AG09309 (cell line): ENCODE data around the gene AHR.

ENCODE experiments used
- DNase-seq: peaks from one replicate; pipeline ENCODE4 v3.0.0-alpha.2; 2010; ENCODE audit warnings: low read depth
- H3K4me3 ChIP-seq: 2 replicates; pipeline ENCODE4 v1.5.1; 2011; ENCODE audit warnings: mild to moderate bottlenecking, low read depth, low read length, moderate library complexity; ENCODE audit not compliant: control insufficient read depth
- CTCF ChIP-seq: IDR thresholded peaks from 2 replicates; pipeline ENCODE4 v1.5.1; 2011; ENCODE audit warnings: mild to moderate bottlenecking, low read depth, low read length, inconsistent platforms; ENCODE audit not compliant: insufficient read depth, control insufficient read depth; ENCODE audit errors: missing control alignments

The AHR gene

DNA sequence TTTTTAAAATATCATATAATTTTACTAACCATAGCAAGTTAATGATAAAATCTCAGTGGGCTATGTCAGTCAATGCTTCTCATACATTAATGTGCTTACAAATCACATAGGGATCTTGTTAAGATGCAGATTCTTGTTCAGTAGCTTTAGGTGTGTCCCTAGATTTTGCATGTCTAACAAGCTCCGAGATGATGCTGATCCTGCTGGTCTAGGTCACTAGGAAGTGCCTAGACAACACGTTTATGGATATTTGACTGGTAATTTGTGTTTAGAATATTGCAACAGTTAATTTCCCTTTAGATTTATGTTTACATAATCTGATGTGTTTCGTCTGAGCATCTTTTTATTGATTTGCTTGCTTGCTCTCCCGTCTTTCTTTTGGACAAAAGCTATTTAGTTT, 12.7 kb downstream of the AHR start:
- H3K4me3 ChIP-seq, result no peak overlapping the region
- no peak for TF ChIP-seq CTCF
- no peak for DNase-seq

DNA sequence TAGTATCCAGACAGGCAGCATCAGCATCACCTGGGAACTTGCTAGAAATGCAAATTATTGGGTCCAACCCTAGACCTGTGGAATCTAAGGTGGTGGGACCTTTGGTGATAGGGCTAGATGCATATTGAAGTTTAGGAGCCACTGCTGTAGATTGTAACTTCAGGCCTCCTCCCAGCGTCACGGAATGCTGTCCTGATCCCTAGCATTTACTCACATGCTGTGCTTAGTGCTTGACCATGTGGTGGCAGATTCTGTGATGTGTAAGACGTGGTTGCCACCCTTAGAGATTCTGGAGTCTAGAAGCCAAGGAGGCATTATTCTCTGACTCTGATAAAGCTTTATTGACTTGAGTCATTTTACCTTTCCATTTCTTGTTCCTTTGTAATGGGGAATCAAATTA, 13.5 kb downstream of the AHR start:
- peak; percentile 52 for DNase-seq
- H3K4me3 ChIP-seq, result no peak overlapping the region
- TF ChIP-seq CTCF, result no peak

DNA sequence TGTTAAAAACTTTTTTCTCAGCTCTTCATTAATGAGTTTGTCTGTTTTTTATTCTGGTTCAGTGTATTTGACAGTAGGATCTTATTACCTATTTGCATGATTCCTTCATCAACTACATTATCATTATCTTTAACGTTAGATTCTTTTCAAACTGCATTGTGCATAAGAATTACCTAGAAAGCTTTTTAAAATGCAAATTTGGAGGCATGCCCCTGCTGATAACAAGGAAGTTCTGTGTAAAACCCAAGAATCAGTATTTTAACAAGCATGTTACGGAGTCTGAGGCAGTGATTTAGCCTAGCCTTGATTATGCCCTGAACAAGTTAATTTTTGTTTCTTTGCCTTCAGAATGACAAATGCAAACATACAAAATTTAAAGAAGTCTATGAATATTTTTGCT, 14.2 kb downstream of the AHR start:
- no peak for DNase-seq
- TF ChIP-seq CTCF, result no peak

GRCh38 chr7:17313194-17313593, 14.7 kb downstream of the AHR start:
- TF ChIP-seq CTCF, result no peak
- no peak overlapping the region for H3K4me3 ChIP-seq
- no peak for DNase-seq

More for the DNA sequence above, 14.2 kb downstream of the AHR start:
- H3K4me3 ChIP-seq, result no peak overlapping the region

DNA sequence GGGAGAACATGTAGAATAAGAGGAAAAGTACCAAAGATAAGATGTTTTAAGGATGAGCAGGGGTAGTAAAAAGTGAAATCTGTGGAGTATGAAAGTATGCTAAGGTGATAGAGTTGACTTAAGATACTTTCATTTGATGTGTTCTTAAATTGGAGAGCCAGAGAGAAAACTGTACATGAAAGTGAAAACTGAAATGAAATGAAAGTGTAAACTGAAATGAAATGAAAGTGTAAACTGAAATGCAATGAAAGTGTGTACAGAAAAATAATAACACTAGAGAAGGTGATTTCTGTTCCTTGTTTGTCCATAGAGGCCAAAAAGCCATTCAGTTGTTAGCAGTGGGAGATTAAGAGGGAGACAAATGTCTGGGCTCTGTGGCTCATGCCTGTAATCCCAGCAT, 17.5 kb downstream of the AHR start:
- H3K4me3 ChIP-seq, result no peak overlapping the region
- no peak for DNase-seq
- no peak for TF ChIP-seq CTCF

- TF ChIP-seq CTCF, result no peak
- DNase-seq, result peak; percentile 82
- no peak overlapping the region for H3K4me3 ChIP-seq
These were observed 19.7 kb downstream of the AHR start for GRCh38 chr7:17318146-17318545.

DNA sequence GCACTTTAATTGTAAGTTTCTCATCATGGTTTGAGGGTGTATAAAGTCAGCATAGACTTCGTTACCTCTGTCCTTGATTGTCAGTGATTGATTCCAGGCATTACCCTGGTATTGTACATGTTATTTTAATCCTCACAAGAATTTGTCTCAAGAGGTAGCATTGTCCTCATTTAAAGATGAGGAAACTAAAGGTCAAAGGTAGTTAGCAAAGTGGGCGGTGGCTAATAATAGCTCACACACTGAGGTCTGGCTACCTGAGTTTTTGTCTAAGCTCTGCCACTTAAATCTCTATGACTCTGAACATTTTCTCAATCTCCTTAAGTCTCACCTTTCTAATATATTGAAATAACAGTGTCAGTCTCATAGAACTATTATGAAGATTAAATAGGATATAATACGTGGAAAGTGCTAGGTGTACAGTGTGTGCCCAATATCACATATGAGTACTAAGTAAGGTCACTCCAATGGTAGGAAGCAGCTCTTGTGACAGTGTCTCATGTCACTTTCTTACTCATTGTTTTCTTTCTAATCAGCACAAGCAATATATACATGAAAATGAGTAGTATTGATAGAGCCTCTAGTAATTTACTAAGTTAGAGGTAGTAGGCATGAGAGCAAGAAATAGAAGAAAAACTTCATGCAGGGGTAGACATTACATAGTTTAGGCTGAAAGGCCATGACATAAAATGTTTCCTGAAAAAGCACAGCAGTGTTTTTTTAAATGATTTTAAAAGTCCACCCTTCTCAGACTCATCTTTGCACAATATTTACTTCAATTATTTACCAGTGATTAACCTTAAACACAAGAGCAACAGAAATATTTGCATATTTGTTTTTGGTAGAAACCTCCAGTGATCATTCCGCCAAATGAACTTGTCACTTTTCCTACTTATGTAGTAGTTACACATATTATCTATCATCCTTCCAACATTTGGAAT, 21.0 kb downstream of the AHR start:
- no peak for DNase-seq
- TF ChIP-seq CTCF, result no peak
- H3K4me3 ChIP-seq, result no peak overlapping the region
